ENCODE measurements around the gene BANP. TPM values are rescaled to one million over a fixed set of nuclear protein-coding genes. Genes with fewer than 3 reads are reported as not detected.

BANP gene
- total RNA-seq, 1 donor = 15.5 TPM

GRCh38 chr16:87939562-87940423 is 11.4 kb upstream of the BANP start:
- no peak for DNase-seq (ENCODE audit: low read depth)
- no peak for TF ChIP-seq CTCF (IDR thresholded peaks at IDR 0.05; ENCODE audit: insufficient read depth, low read length)
- no peak overlapping the region for H3K4me3 ChIP-seq (ENCODE audit: low read depth, low read length)

DNA sequence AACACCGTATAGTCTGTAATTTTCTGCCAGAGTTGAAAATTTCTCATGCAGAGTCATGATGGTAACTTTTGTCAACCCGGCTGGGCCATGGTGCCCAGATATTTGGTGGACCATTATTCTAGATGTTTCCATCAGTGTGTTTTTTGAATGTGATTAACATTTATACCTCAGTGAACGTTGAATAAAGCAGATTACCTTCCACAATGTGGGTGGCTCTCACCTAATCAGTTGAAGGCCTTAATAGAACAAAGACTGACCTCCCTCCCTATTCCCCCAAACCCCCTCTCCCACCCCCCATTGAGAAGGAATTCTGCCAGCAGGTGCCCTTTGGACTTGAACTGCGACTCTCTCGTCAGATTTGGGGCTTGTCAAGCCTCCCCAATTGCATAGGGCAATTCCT is 8.6 kb upstream of the BANP start:
- no peak for TF ChIP-seq CTCF (IDR thresholded peaks at IDR 0.05; ENCODE audit: insufficient read depth, low read length)
- DNase-seq (ENCODE audit: low read depth) = no peak
- H3K4me3 ChIP-seq (ENCODE audit: low read depth, low read length) = no peak overlapping the region

DNA sequence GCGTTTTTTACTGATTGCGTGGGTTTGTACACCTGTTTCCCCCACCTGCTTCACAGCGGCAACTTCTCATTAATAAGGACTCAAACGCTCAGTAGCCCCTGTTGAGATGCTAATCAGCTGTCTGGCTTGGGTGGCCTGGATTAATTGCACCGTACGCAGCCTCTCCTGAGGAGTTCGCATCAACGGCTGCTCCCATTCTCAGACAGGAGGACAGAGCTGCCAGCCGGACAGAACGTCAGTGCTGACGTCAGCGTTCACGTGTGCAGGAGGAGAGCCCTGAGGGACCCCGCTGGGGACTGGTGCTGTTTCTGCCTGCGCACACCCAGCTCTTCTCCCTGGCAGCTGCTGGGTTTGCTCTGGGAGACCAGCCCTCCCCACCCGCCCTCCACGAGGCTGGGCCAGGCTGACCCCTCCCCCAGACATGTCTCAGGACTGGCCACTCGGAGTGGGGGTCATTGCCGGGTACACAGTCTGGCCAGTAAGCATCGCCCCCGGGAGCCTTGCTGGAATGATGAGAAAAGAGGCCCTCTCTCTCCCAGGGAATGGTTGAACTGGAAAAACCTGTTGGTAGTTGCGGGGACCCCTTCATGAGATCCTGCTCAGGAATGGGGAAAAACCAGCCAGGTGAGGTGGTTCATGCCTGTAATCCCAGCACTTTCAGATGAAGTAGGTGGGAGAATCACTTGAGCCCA is 5.7 kb upstream of the BANP start:
- peak; percentile 70 for DNase-seq (ENCODE audit: low read depth)
- H3K4me3 ChIP-seq (ENCODE audit: low read depth, low read length) = no peak overlapping the region
- TF ChIP-seq CTCF (IDR thresholded peaks at IDR 0.05; ENCODE audit: insufficient read depth, low read length) = no peak

DNA sequence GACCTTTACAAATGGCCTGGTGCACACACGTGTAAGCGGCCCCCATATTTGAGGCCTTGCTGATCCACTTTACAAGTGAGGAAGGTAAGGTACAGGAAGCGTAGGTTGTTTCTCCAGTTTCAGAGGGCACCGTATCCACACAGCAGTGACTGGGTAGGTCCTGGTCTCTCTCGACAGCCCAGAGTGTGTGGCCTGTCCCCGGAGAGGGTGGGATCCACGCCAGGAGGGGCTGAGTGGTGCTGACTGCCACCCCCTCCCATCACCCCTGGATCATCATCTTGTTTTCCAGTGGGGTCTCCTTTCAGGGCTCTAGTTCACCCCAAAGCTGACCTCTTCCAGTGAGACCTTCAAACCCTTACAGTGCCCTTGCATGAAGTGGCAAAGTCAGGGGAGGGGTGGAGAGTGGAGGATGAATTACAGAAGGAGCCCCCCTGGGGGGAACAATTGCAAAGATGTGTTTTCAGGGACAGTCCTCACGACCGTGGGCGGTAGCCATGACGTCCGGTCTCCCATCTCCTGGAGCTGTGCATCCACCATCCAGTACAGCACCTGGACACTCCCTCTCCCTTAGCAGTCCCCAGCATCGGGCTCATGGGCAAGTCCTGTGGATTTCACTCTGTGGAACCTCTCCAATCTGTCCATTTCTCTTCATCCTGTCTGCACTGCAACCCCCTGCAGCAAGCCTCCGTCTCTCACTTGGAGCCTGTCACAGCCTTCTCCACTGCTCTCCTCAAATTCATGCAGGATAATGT is 4.5 kb upstream of the BANP start:
- no peak for DNase-seq (ENCODE audit: low read depth)
- TF ChIP-seq CTCF (IDR thresholded peaks at IDR 0.05; ENCODE audit: insufficient read depth, low read length) = no peak
- no peak overlapping the region for H3K4me3 ChIP-seq (ENCODE audit: low read depth, low read length)

DNA sequence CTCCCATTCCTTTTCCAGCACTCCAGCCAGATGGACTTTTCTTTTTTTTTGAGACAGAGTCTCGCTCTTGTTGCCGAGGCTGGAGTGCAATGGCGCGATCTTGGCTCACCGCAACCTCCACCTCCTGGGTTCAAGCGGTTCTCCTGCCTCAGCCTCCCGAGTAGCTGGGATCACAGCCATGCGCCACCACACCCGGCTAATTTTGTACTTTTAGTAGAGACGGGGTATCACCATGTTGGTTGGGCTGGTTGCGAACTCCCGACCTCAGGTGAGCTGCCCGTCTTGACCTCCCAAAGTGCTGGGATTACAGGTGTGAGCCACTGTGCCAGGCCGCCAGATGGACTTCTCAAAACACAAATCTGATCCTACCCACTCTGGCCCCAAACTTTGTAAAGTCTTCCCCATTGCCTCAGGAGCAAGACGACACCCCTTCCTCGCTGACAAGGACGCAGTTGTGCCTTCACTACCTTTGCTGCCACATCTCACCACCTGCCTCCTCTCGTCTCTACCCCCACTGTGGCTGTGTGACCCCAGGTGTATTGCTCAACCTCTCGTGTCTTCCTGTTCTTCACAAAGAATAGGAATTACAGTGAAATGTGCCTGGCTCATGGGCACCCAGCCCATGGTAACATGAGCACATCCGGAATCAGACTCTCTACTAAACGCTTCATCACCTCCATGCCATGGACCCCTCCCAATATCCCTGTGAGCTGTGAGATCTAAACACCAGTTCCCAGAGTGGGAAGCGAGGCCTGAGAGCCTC is 3.7 kb upstream of the BANP start:
- H3K4me3 ChIP-seq (ENCODE audit: low read depth, low read length) = no peak overlapping the region
- no peak for TF ChIP-seq CTCF (IDR thresholded peaks at IDR 0.05; ENCODE audit: insufficient read depth, low read length)
- DNase-seq (ENCODE audit: low read depth) = no peak

DNA sequence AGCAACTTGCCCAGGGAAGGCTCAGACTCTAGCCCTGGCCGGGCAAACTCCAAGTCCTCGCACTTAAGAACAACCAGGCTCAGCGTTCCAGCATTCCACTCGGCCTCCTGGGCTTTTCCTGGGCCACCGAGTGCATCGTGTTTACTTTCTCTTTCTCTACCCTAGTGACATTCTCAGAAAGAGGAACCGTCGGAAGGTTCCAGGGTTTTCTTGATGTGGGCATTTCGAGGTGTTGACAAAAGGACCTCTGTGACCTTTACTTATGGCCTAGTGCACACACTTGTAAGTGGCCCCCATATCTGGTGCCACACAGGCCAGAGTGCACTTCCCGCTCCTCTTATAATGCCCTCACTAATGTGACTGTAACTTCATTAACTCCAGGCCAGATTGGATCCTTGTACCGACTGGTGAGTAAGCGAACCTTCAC is 3.1 kb upstream of the BANP start:
- H3K4me3 ChIP-seq (ENCODE audit: low read depth, low read length) = no peak overlapping the region
- TF ChIP-seq CTCF (IDR thresholded peaks at IDR 0.05; ENCODE audit: insufficient read depth, low read length) = no peak
- no peak for DNase-seq (ENCODE audit: low read depth)

Data from fibroblast of the aortic adventitia (primary cell).